A549 (cell line): ENCODE data around the gene CDKN2A. TPM values are rescaled to one million over a fixed set of nuclear protein-coding genes. Genes with fewer than 3 reads are reported as not detected.

Experiments used
- ATAC-seq, 2 experiments: fragments of 200-7000 bp in 1 of 2; fragments of >200 bp in 1 of 2; cut with Nextera tagmentation in 1 of 2; cut with Tn5 transposase in 1 of 2; 3 replicates each; pipeline versions ENCODE4 v1.8.0 to v1.9.1; 2018 to 2020; ENCODE audit warnings: mild to moderate bottlenecking in 1 of 2, moderate library complexity in 1 of 2
- CTCF ChIA-PET: fragments of 300-600 bp; sonication (Branson Sonifier 250); formaldehyde crosslinking; extraction: SDS; loops from one replicate; lab custom pipeline; 2021; ENCODE audit warnings: antibody characterized with exemption, inconsistent platforms; lab: Yijun Ruan, JAX
- POLR2A ChIA-PET: fragments of 350-600 bp; formaldehyde crosslinking; extraction: SDS; loops from one replicate; lab custom pipeline; 2021; ENCODE audit warnings: antibody characterized with exemption, inconsistent platforms; lab: Yijun Ruan, JAX
- DNase-seq, 2 experiments: peaks; one replicate each; pipeline versions ENCODE4 v3.0.0 to v3.0.0-alpha.2; 2011 to 2016; ENCODE audit warnings: low read depth in 1 of 2, low spot score in 1 of 2
- FAIRE-seq: peaks from 2 replicates; lab custom pipeline; 2011; peaks lifted over from hg19 to GRCh38; lab: Jason Lieb, UNC
- H3K27ac ChIP-seq, 2 experiments: fragments of >200 bp; sonication (Bioruptor Twin); formaldehyde crosslinking; 3 replicates each; pipeline ENCODE4 v1.5.1; 2016 to 2017
- H3K4me1 ChIP-seq: fragments of >200 bp; sonication (Bioruptor Twin); formaldehyde crosslinking; 3 replicates; pipeline ENCODE4 v1.6.1; 2016
- H3K4me2 ChIP-seq: fragments of >200 bp; sonication (Bioruptor Twin); formaldehyde crosslinking; 3 replicates; pipeline ENCODE4 v1.6.1; 2016
- H3K4me3 ChIP-seq: fragments of >200 bp; sonication (Bioruptor Twin); formaldehyde crosslinking; 3 replicates; pipeline ENCODE4 v1.5.1; 2016
- H3K9me3 ChIP-seq: fragments of >200 bp; sonication (Bioruptor Twin); formaldehyde crosslinking; 3 replicates; pipeline ENCODE4 v1.6.1; 2016
- BHLHE40 ChIP-seq: IDR thresholded peaks from 2 replicates; pipeline ENCODE4 v1.6.1; 2012; ENCODE audit warnings: low read depth, low read length, inconsistent platforms
- CHD4 ChIP-seq: fragments of 200-600 bp; sonication (generic); IDR thresholded peaks from 2 replicates; pipeline ENCODE4 v1.6.1; 2016; ENCODE audit warnings: antibody characterized with exemption, mild to moderate bottlenecking, borderline replicate concordance
- ESRRA ChIP-seq: fragments of 150-350 bp; IDR thresholded peaks from 2 replicates; pipeline ENCODE4 v1.6.1; 2014; ENCODE audit warnings: mild to moderate bottlenecking, low read length, borderline replicate concordance
- FOSL2 ChIP-seq, 2 experiments: fragments of 450-650 bp in 1 of 2; fragments of >200 bp in 1 of 2; sonication (Bioruptor Twin) in 1 of 2; formaldehyde crosslinking; IDR thresholded peaks; 2 replicates each; pipeline versions ENCODE4 v1.5.0 to v1.6.1; 2016 to 2020; ENCODE audit warnings: mild to moderate bottlenecking in 1 of 2, moderate library complexity in 1 of 2
- FOXS1 ChIP-seq: fragments of 250-450 bp; sonication (Bioruptor Pico); IDR thresholded peaks from 2 replicates; pipeline ENCODE4 v1.5.0; 2020; ENCODE audit warnings: mild to moderate bottlenecking, moderate library complexity
- HDAC2 ChIP-seq: fragments of 200-600 bp; sonication (generic); IDR thresholded peaks from 2 replicates; pipeline ENCODE4 v1.6.1; 2016
- HOXA7 ChIP-seq: fragments of 250-450 bp; sonication (Bioruptor Pico); IDR thresholded peaks from 2 replicates; pipeline ENCODE4 v1.5.0; 2020; ENCODE audit warnings: mild to moderate bottlenecking, moderate library complexity
- HOXB13 ChIP-seq: fragments of 250-450 bp; sonication (Bioruptor Pico); IDR thresholded peaks from 2 replicates; pipeline ENCODE4 v1.5.0; 2020; ENCODE audit warnings: low read depth, mild to moderate bottlenecking, moderate library complexity
- KDM1A ChIP-seq: fragments of 200-600 bp; sonication (generic); IDR thresholded peaks from 2 replicates; pipeline ENCODE4 v1.6.1; 2016; ENCODE audit warnings: low read depth, mild to moderate bottlenecking
- NFE2L2 ChIP-seq: fragments of 150-350 bp; conservative IDR thresholded peaks from 2 replicates; pipeline ENCODE4 v1.6.1; 2014; ENCODE audit warnings: low read length
- RARB ChIP-seq: fragments of 250-450 bp; sonication (Bioruptor Pico); IDR thresholded peaks from 2 replicates; pipeline ENCODE4 v1.8.0; 2021; ENCODE audit warnings: mild to moderate bottlenecking, moderate library complexity
- ZC3H11A ChIP-seq: fragments of 450-650 bp; IDR thresholded peaks from 2 replicates; pipeline ENCODE4 v1.6.1; 2014; ENCODE audit warnings: antibody characterized with exemption, mild to moderate bottlenecking
- ZSCAN20 ChIP-seq: fragments of 250-450 bp; sonication (Bioruptor Pico); IDR thresholded peaks from 2 replicates; pipeline ENCODE4 v1.8.0; 2022; ENCODE audit warnings: mild to moderate bottlenecking, moderate library complexity
- WGBS: methylation state at CpG from one replicate; pipeline ENCODE4 v1.1.6; 2017; ENCODE audit errors: missing lambda C conversion rate; 5-methylcytosine and 5-hydroxymethylcytosine counted together
- polyA plus RNA-seq, 4 experiments: library from polyadenylated mRNA; depleted of rRNA in 3 of 4; stranded (reverse); fragments of >200 nt; fragmentation: RNase III in 1 of 4; extraction: RNeasy Plus Mini Kit Qiagen cat#74134 plus additional on column Dnase treatment in 1 of 4; gene quantifications; 2 replicates in 3 of 4; 3 replicates in 1 of 4; pipeline ENCODE4 v1.2.3, GENCODE V29; 2011 to 2017
- TF ChIP-seq, protein P1 (sequence below): fragments of 200-600 bp; sonication (generic); IDR thresholded peaks from 2 replicates; pipeline ENCODE4 v1.6.1; 2016; ENCODE audit warnings: antibody characterized with exemption, mild to moderate bottlenecking, moderate library complexity
- TF ChIP-seq, protein P2 (sequence below): fragments of 250-450 bp; sonication (Bioruptor Pico); IDR thresholded peaks from 2 replicates; pipeline ENCODE4 v1.5.0; 2021; ENCODE audit warnings: mild to moderate bottlenecking, moderate library complexity, borderline replicate concordance
- TF ChIP-seq, protein P3 (sequence below): fragments of >200 bp; sonication (Bioruptor Twin); formaldehyde crosslinking; IDR thresholded peaks from 2 replicates; pipeline ENCODE4 v1.6.1; 2016
- TF ChIP-seq, protein P4 (sequence below): fragments of 450-650 bp; IDR thresholded peaks from 2 replicates; pipeline ENCODE4 v1.6.1; 2014; ENCODE audit warnings: antibody characterized with exemption
- TF ChIP-seq, protein P5 (sequence below): fragments of >200 bp; sonication (Bioruptor Twin); formaldehyde crosslinking; IDR thresholded peaks from 3 replicates; pipeline ENCODE4 v1.5.1; 2016

The CDKN2A gene
- polyA plus RNA-seq, 2 of the 4 experiments (the other 2 are of a cell fraction) = not detected

DNA sequence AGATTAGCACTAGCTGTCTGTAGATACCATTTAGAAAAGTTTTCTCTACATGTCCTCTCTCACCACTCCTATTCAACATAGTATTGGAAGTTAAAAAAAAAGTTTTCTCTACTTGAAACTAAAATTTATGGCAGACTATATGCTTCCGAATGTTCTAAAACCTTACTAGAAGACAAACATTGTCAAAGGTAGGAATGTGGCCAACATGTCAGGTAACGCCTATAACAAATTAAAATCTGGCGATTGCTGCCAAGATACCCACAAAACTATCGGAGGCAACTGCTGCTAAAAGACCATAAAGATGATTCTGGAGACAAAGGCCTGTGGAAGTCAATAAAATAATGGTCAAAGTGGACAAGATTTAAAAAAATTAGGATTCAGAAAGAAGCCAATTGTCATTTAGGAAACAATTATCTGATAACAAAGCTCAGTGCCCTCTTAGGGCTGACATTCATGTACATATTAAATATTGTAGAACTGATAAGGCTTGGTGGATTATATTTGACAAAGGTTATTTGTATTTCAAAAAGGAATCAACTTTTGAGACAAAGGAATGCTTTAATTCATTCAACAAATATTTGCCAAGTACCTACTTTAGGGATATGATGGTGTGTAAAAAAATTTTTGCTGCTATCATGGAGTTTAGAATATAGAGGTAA, 52.7 kb downstream of the CDKN2A start:
- no peak overlapping the region for H3K27ac ChIP-seq
- TF ChIP-seq ZC3H11A = no peak
- TF ChIP-seq, protein P1, sequence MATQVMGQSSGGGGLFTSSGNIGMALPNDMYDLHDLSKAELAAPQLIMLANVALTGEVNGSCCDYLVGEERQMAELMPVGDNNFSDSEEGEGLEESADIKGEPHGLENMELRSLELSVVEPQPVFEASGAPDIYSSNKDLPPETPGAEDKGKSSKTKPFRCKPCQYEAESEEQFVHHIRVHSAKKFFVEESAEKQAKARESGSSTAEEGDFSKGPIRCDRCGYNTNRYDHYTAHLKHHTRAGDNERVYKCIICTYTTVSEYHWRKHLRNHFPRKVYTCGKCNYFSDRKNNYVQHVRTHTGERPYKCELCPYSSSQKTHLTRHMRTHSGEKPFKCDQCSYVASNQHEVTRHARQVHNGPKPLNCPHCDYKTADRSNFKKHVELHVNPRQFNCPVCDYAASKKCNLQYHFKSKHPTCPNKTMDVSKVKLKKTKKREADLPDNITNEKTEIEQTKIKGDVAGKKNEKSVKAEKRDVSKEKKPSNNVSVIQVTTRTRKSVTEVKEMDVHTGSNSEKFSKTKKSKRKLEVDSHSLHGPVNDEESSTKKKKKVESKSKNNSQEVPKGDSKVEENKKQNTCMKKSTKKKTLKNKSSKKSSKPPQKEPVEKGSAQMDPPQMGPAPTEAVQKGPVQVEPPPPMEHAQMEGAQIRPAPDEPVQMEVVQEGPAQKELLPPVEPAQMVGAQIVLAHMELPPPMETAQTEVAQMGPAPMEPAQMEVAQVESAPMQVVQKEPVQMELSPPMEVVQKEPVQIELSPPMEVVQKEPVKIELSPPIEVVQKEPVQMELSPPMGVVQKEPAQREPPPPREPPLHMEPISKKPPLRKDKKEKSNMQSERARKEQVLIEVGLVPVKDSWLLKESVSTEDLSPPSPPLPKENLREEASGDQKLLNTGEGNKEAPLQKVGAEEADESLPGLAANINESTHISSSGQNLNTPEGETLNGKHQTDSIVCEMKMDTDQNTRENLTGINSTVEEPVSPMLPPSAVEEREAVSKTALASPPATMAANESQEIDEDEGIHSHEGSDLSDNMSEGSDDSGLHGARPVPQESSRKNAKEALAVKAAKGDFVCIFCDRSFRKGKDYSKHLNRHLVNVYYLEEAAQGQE = no peak
- no peak for TF ChIP-seq HDAC2
- no peak for TF ChIP-seq ESRRA
- no peak for TF ChIP-seq FOXS1 (CRISPR knock-in tag)
- TF ChIP-seq FOSL2 (IDR thresholded peaks at IDR 0.05) = no peak
- TF ChIP-seq FOSL2 (CRISPR knock-in tag; IDR thresholded peaks at IDR 0.05) = no peak
- TF ChIP-seq HOXB13 (CRISPR knock-in tag) = no peak
- TF ChIP-seq ZSCAN20 = no peak
- TF ChIP-seq, protein P2, sequence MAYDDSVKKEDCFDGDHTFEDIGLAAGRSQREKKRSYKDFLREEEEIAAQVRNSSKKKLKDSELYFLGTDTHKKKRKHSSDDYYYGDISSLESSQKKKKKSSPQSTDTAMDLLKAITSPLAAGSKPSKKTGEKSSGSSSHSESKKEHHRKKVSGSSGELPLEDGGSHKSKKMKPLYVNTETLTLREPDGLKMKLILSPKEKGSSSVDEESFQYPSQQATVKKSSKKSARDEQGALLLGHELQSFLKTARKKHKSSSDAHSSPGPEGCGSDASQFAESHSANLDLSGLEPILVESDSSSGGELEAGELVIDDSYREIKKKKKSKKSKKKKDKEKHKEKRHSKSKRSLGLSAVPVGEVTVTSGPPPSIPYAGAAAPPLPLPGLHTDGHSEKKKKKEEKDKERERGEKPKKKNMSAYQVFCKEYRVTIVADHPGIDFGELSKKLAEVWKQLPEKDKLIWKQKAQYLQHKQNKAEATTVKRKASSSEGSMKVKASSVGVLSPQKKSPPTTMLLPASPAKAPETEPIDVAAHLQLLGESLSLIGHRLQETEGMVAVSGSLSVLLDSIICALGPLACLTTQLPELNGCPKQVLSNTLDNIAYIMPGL (CRISPR knock-in tag) = no peak
- TF ChIP-seq, protein P3, sequence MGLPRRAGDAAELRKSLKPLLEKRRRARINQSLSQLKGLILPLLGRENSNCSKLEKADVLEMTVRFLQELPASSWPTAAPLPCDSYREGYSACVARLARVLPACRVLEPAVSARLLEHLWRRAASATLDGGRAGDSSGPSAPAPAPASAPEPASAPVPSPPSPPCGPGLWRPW = no peak
- TF ChIP-seq, protein P4, sequence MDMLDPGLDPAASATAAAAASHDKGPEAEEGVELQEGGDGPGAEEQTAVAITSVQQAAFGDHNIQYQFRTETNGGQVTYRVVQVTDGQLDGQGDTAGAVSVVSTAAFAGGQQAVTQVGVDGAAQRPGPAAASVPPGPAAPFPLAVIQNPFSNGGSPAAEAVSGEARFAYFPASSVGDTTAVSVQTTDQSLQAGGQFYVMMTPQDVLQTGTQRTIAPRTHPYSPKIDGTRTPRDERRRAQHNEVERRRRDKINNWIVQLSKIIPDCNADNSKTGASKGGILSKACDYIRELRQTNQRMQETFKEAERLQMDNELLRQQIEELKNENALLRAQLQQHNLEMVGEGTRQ = no peak
- TF ChIP-seq NFE2L2 = no peak
- TF ChIP-seq RARB (CRISPR knock-in tag) = no peak
- no peak for TF ChIP-seq BHLHE40
- TF ChIP-seq, protein P5, sequence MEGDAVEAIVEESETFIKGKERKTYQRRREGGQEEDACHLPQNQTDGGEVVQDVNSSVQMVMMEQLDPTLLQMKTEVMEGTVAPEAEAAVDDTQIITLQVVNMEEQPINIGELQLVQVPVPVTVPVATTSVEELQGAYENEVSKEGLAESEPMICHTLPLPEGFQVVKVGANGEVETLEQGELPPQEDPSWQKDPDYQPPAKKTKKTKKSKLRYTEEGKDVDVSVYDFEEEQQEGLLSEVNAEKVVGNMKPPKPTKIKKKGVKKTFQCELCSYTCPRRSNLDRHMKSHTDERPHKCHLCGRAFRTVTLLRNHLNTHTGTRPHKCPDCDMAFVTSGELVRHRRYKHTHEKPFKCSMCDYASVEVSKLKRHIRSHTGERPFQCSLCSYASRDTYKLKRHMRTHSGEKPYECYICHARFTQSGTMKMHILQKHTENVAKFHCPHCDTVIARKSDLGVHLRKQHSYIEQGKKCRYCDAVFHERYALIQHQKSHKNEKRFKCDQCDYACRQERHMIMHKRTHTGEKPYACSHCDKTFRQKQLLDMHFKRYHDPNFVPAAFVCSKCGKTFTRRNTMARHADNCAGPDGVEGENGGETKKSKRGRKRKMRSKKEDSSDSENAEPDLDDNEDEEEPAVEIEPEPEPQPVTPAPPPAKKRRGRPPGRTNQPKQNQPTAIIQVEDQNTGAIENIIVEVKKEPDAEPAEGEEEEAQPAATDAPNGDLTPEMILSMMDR = no peak
- no peak for TF ChIP-seq KDM1A
- no peak for TF ChIP-seq HOXA7 (CRISPR knock-in tag)
- TF ChIP-seq CHD4 = no peak
- TF ChIP-seq, all 56 proteins: peak for 0
- Histone ChIP-seq H3K9me3 (no peaks in the 10 kb centered on the region), H3K4me2 (no peak overlapping the region), H3K4me3 (no peak overlapping the region), H3K4me1 (no peaks in the 10 kb centered on the region)
- WGBS = no CpG with 5 or more reads among the region's 4 CpGs
- POLR2A ChIA-PET = no interaction called here
- FAIRE-seq (no peak), ATAC-seq (no peak), DNase-seq (no peak)
- CTCF ChIA-PET = no interaction called here
